ENCODE results near the gene LYRM7. TPM values are rescaled to one million over a fixed set of nuclear protein-coding genes. Genes with fewer than 3 reads are reported as not detected.

Gene LYRM7
- total RNA-seq, 4 donors from 2014 or later: 7.1 to 11.4 (median 9.7) TPM

- TF ChIP-seq CTCF (IDR thresholded peaks at IDR 0.05; ENCODE audit: low read depth): no peak
Measured at GRCh38 chr5:131204964-131205363, 34.2 kb downstream of the LYRM7 start.

GRCh38 chr5:131206061-131206460 is 35.3 kb downstream of the LYRM7 start:
- TF ChIP-seq CTCF (IDR thresholded peaks at IDR 0.05; ENCODE audit: low read depth): no peak

GRCh38 chr5:131206772-131207171 is 36.0 kb downstream of the LYRM7 start:
- no peak for TF ChIP-seq CTCF (IDR thresholded peaks at IDR 0.05; ENCODE audit: low read depth)

GRCh38 chr5:131209175-131209505 is 38.4 kb downstream of the LYRM7 start:
- no peak for TF ChIP-seq CTCF (IDR thresholded peaks at IDR 0.05; ENCODE audit: low read depth)

- TF ChIP-seq CTCF (IDR thresholded peaks at IDR 0.05; ENCODE audit: low read depth): no peak
Measured at GRCh38 chr5:131209506-131210150, 38.9 kb downstream of the LYRM7 start.

- TF ChIP-seq CTCF (IDR thresholded peaks at IDR 0.05; ENCODE audit: low read depth): no peak
Measured at GRCh38 chr5:131210151-131210510, 39.4 kb downstream of the LYRM7 start.

- TF ChIP-seq CTCF (IDR thresholded peaks at IDR 0.05; ENCODE audit: low read depth): no peak
Measured at GRCh38 chr5:131211669-131212068, 40.9 kb downstream of the LYRM7 start.

All from subcutaneous adipose tissue (tissue), 4 donors.